ENCODE results near the gene MAPKBP1.
"Not testable (repeated sequence)": the region's sequence is repeated elsewhere in the genome, so short reads cannot be mapped to it uniquely, and the experiment has no call there.

MAPKBP1 gene

GRCh38 chr15:41774062-41774881 is at the start of gene MAPKBP1:
MAPKBP1 (plus strand) TSS chr15:41774484; CDS start chr15:41775276, 792 bp downstream.
- DNase-seq, result peak; percentile 99

GRCh38 chr15:41727143-41727542 is 47.1 kb upstream of the MAPKBP1 start:
- DNase-seq, result no peak

GRCh38 chr15:41728061-41728460 is 46.2 kb upstream of the MAPKBP1 start:
- DNase-seq, result not testable (repeated sequence)

- DNase-seq, result no peak
Measured at GRCh38 chr15:41730543-41730942, 43.7 kb upstream of the MAPKBP1 start.

- no peak for DNase-seq
Measured at GRCh38 chr15:41732483-41732882, 41.8 kb upstream of the MAPKBP1 start.

- DNase-seq, result no peak
Measured at GRCh38 chr15:41734079-41734478, 40.2 kb upstream of the MAPKBP1 start.

GRCh38 chr15:41735046-41735445 is 39.2 kb upstream of the MAPKBP1 start:
- no peak for DNase-seq

GRCh38 chr15:41735492-41735891 is 38.8 kb upstream of the MAPKBP1 start:
- not testable (repeated sequence) for DNase-seq

GRCh38 chr15:41746802-41747201 is 27.5 kb upstream of the MAPKBP1 start:
- no peak for DNase-seq

- DNase-seq, result no peak
Measured at GRCh38 chr15:41756198-41756597, 18.1 kb upstream of the MAPKBP1 start.

GRCh38 chr15:41772720-41773331 is 1.5 kb upstream of the MAPKBP1 start:
- peak; percentile 55 for DNase-seq

GRCh38 chr15:41773332-41773728 is 954 bp upstream of the MAPKBP1 start:
- no peak for DNase-seq

- no peak for DNase-seq
Measured at GRCh38 chr15:41773729-41774061, 589 bp upstream of the MAPKBP1 start.

GRCh38 chr15:41774882-41775417 is 666 bp downstream of the MAPKBP1 start:
- DNase-seq, result peak; percentile 11

- DNase-seq, result no peak
Measured at GRCh38 chr15:41775651-41776050, 1.4 kb downstream of the MAPKBP1 start.

GRCh38 chr15:41777421-41777973 is 3.2 kb downstream of the MAPKBP1 start:
- no peak for DNase-seq

- no peak for DNase-seq
Measured at GRCh38 chr15:41778521-41778920, 4.2 kb downstream of the MAPKBP1 start.

- DNase-seq, result no peak
Measured at GRCh38 chr15:41779662-41780157, 5.4 kb downstream of the MAPKBP1 start.

- no peak for DNase-seq
Measured at GRCh38 chr15:41780266-41780665, 6.0 kb downstream of the MAPKBP1 start.

- DNase-seq, result no peak
Measured at GRCh38 chr15:41780727-41781126, 6.4 kb downstream of the MAPKBP1 start.

- DNase-seq, result no peak
Measured at GRCh38 chr15:41782371-41783282, 8.3 kb downstream of the MAPKBP1 start.

- DNase-seq, result no peak
Measured at GRCh38 chr15:41783296-41783695, 9.0 kb downstream of the MAPKBP1 start.

- no peak for DNase-seq
Measured at GRCh38 chr15:41788262-41788661, 14.0 kb downstream of the MAPKBP1 start.
